Measurements from ENCODE around the gene GFOD1. TPM values are rescaled to one million over a fixed set of nuclear protein-coding genes. Genes with fewer than 3 reads are reported as not detected.

GFOD1 gene
- total RNA-seq, 1 donor from 2014 or later = 33.7 TPM

- DNase-seq (no peak), ATAC-seq (no peak)
- H3K4me1 ChIP-seq = peaks cover 18% of the 10 kb centered on the region
- no peaks in the 10 kb centered on the region for H3K27me3 ChIP-seq
- H3K9me3 ChIP-seq = no peaks in the 10 kb centered on the region
- peak overlapping the region; percentile 82 for H3K4me3 ChIP-seq
- no peaks in the 10 kb centered on the region for H3K36me3 ChIP-seq
- intact Hi-C loops (cut with DNase I) = no loop called here
- TF ChIP-seq CTCF (IDR thresholded peaks at IDR 0.05) = no peak
- H3K27ac ChIP-seq = no peak overlapping the region
These were observed 3.2 kb downstream of the GFOD1 start for GRCh38 chr6:13484138-13484708.

GRCh38 chr6:13480631-13481501 is 6.5 kb downstream of the GFOD1 start:
- Histone ChIP-seq H3K9me3 (no peaks in the 10 kb centered on the region), H3K4me3 (no peak overlapping the region), H3K36me3 (no peaks in the 10 kb centered on the region), H3K4me1 (peaks cover 9% of the 10 kb centered on the region), H3K27ac (no peak overlapping the region), H3K27me3 (no peaks in the 10 kb centered on the region)
- no peak for ATAC-seq
- TF ChIP-seq CTCF (IDR thresholded peaks at IDR 0.05) = no peak
- intact Hi-C loops (cut with DNase I) = no loop called here
- no peak for DNase-seq

DNA sequence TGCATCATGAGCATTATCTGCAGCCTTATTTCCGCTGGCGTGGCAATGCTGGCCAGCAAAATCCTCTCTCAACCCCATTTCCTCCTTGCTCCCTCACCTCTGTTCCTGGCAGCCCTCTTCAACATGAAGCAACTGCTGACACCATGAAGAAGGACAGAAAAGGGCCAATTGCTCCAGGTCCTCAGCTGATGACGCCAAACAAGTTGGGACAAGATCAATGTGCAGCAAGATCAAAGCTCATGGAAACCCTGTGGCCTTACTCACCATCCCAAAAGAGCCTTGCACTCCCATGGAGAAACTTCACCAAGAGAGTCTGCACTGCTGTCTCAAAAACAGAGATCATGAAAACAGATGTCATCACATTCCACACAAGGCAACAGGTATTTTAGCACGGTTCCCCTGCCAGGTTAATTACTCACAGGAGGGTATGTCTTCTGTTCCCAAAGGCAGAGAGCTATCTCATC is 7.4 kb downstream of the GFOD1 start:
- Histone ChIP-seq H3K27ac (no peak overlapping the region), H3K27me3 (no peaks in the 10 kb centered on the region), H3K36me3 (no peaks in the 10 kb centered on the region), H3K9me3 (no peaks in the 10 kb centered on the region), H3K4me1 (peaks cover 9% of the 10 kb centered on the region), H3K4me3 (no peak overlapping the region)
- no peak for TF ChIP-seq CTCF (IDR thresholded peaks at IDR 0.05)
- no peak for ATAC-seq
- intact Hi-C loops (cut with DNase I) = no loop called here
- DNase-seq = no peak

DNA sequence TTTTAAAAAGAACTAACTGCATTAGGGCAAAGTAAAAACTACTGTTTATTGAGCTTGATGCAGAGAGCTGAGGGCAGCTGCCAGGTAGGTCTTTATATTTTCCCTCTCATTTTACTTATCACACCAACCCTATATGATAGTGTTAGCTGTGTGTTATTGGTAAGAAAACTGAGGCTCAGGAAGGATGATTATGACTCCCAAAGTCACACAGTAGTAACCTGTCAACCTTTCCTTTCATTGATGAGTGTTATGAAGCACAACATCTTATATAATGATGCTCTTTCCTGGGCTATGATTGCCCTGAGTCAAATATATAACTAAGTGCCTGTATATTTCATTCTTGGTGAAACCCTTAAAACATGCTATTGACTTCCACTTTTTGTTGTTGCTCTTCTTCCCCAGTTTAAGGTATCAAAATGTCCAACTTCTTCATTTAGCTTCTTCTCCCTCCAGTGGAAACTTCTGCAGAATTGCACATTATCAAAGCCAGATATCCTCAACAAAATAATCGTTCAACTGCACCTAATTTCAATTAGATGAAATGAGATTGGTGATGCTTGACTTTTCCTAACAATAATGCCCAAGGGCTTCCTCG is 8.1 kb downstream of the GFOD1 start:
- Histone ChIP-seq H3K27me3 (no peaks in the 10 kb centered on the region), H3K36me3 (no peaks in the 10 kb centered on the region), H3K27ac (no peak overlapping the region), H3K4me1 (peaks cover 9% of the 10 kb centered on the region), H3K9me3 (no peaks in the 10 kb centered on the region), H3K4me3 (no peak overlapping the region)
- DNase-seq = no peak
- intact Hi-C loops (cut with DNase I) = no loop called here
- ATAC-seq = no peak
- no peak for TF ChIP-seq CTCF (IDR thresholded peaks at IDR 0.05)

- no peak for TF ChIP-seq CTCF (IDR thresholded peaks at IDR 0.05)
- no peak for DNase-seq
- Histone ChIP-seq H3K27ac (no peak overlapping the region), H3K4me1 (peaks cover 9% of the 10 kb centered on the region), H3K27me3 (no peaks in the 10 kb centered on the region), H3K9me3 (no peaks in the 10 kb centered on the region), H3K4me3 (no peak overlapping the region), H3K36me3 (no peaks in the 10 kb centered on the region)
- no peak for ATAC-seq
- intact Hi-C loops (cut with DNase I) = no loop called here
These were observed 8.9 kb downstream of the GFOD1 start for GRCh38 chr6:13478525-13478966.

Measured in upper lobe of right lung (tissue), 1 donor.